ENCODE results near the gene LARP1.
"Not testable (repeated sequence)": the region's sequence is repeated elsewhere in the genome, so short reads cannot be mapped to it uniquely, and the experiment has no call there.

LARP1 gene

GRCh38 chr5:154793599-154794524, 38.7 kb downstream of the LARP1 start:
- peak; percentile 69 for DNase-seq (ENCODE audit: low read depth)

- DNase-seq (ENCODE audit: low read depth) = peak; percentile 80
Observed at GRCh38 chr5:154794525-154795234, 39.5 kb downstream of the LARP1 start.

- DNase-seq (ENCODE audit: low read depth) = peak; percentile 18
Observed at GRCh38 chr5:154795235-154795596, 40.0 kb downstream of the LARP1 start.

- no peak for DNase-seq (ENCODE audit: low read depth)
Observed at GRCh38 chr5:154797762-154798161, 42.6 kb downstream of the LARP1 start.

GRCh38 chr5:154800582-154800981, 45.4 kb downstream of the LARP1 start:
- no peak for DNase-seq (ENCODE audit: low read depth)

- DNase-seq (ENCODE audit: low read depth) = peak; percentile 49
Observed at GRCh38 chr5:154801083-154801482, 45.9 kb downstream of the LARP1 start.

- no peak for DNase-seq (ENCODE audit: low read depth)
Observed at GRCh38 chr5:154802050-154802449, 46.9 kb downstream of the LARP1 start.

- no peak for DNase-seq (ENCODE audit: low read depth)
Observed at GRCh38 chr5:154806176-154806575, 51.0 kb downstream of the LARP1 start.

- DNase-seq (ENCODE audit: low read depth) = no peak
Observed at GRCh38 chr5:154811239-154811638, 56.1 kb downstream of the LARP1 start.

- peak; percentile 59 for DNase-seq (ENCODE audit: low read depth)
Observed at GRCh38 chr5:154811653-154812465, 56.7 kb downstream of the LARP1 start.

- no peak for DNase-seq (ENCODE audit: low read depth)
Observed at GRCh38 chr5:154813158-154813557, 58.0 kb downstream of the LARP1 start.

GRCh38 chr5:154813736-154814135, 58.6 kb downstream of the LARP1 start:
- no peak for DNase-seq (ENCODE audit: low read depth)

GRCh38 chr5:154815025-154815424, 59.8 kb downstream of the LARP1 start:
- no peak for DNase-seq (ENCODE audit: low read depth)

GRCh38 chr5:154815684-154816247, 60.6 kb downstream of the LARP1 start:
- no peak for DNase-seq (ENCODE audit: low read depth)

GRCh38 chr5:154816891-154817492, 61.8 kb downstream of the LARP1 start:
- no peak for DNase-seq (ENCODE audit: low read depth)

GRCh38 chr5:154817815-154818214, 62.6 kb downstream of the LARP1 start:
- no peak for DNase-seq (ENCODE audit: low read depth)

GRCh38 chr5:154818471-154819116, 63.4 kb downstream of the LARP1 start:
- no peak for DNase-seq (ENCODE audit: low read depth)

GRCh38 chr5:154819546-154819945, 64.4 kb downstream of the LARP1 start:
- DNase-seq (ENCODE audit: low read depth) = no peak

GRCh38 chr5:154820383-154820782, 65.2 kb downstream of the LARP1 start:
- no peak for DNase-seq (ENCODE audit: low read depth)

GRCh38 chr5:154822896-154823295, 67.7 kb downstream of the LARP1 start:
- not testable (repeated sequence) for DNase-seq (ENCODE audit: low read depth)

- no peak for DNase-seq (ENCODE audit: low read depth)
Observed at GRCh38 chr5:154823605-154824004, 68.4 kb downstream of the LARP1 start.
